K562 (cell line): Measurements from ENCODE around the gene ORAI2. TPM values are rescaled to one million over a fixed set of nuclear protein-coding genes. Genes with fewer than 3 reads are reported as not detected.

Experiments used
- ATAC-seq: fragments of 200-7000 bp; cut with Tn5 transposase; 3 replicates; pipeline ENCODE4 v1.9.1; 2020; ENCODE audit warnings: moderate library complexity
- BruUV-seq: library from RNA; stranded (reverse); fragments of 400-500 nt; replicated peaks from 2 replicates; lab custom pipeline; 2021; lab: Mats Ljungman, UMichigan
- CTCF ChIA-PET: fragments of 300-600 bp; formaldehyde crosslinking; extraction: SDS; loops from one replicate; lab custom pipeline; 2021; ENCODE audit warnings: low intra/inter-chr PET ratio; lab: Yijun Ruan, JAX
- POLR2A ChIA-PET: fragments of 300-600, 350-650 bp; sonication (Branson Sonifier 250); formaldehyde crosslinking; extraction: SDS; loops from one replicate; lab custom pipeline; 2021; ENCODE audit warnings: antibody characterized with exemption, inconsistent platforms; lab: Yijun Ruan, JAX
- DNase-seq, 4 experiments: peaks; one replicate each; pipeline versions ENCODE4 v3.0.0 to v3.0.0-alpha.2; 2011 to 2018; ENCODE audit warnings: low spot score in 3 of 4, mixed read lengths in 3 of 4; ENCODE audit errors: extremely low read depth in 1 of 4
- FAIRE-seq: peaks from 2 replicates; lab custom pipeline; 2011; peaks lifted over from hg19 to GRCh38; lab: Jason Lieb, UNC
- H2AFZ ChIP-seq: 2 replicates; pipeline ENCODE4 v1.6.0; 2011; ENCODE audit warnings: low read depth, low read length, control low read depth, inconsistent platforms
- H3K27ac ChIP-seq: fragments of 200-600 bp; 3 replicates; pipeline ENCODE4 v1.8.0; 2011; ENCODE audit warnings: low read depth, mild to moderate bottlenecking, control low read depth, inconsistent platforms, low read length, moderate library complexity, mixed read lengths; ENCODE audit errors: extremely low read depth
- H3K27me3 ChIP-seq, 2 experiments: fragments of 300-600 bp in 1 of 2; 2 replicates in 1 of 2; 3 replicates in 1 of 2; pipeline versions ENCODE4 v1.6.0 to v1.8.0; 2011; ENCODE audit warnings: inconsistent platforms in 2 of 2, low read length in 2 of 2, mild to moderate bottlenecking in 1 of 2, mixed read lengths in 1 of 2, moderate library complexity in 1 of 2; ENCODE audit not compliant: control insufficient read depth in 2 of 2, insufficient read depth in 2 of 2
- H3K36me3 ChIP-seq: fragments of 300-600 bp; 3 replicates; pipeline ENCODE4 v1.8.0; 2011; ENCODE audit warnings: mild to moderate bottlenecking, low read length, inconsistent platforms; ENCODE audit not compliant: control insufficient read depth, insufficient read depth
- H3K4me1 ChIP-seq, 2 experiments: fragments of 200-600 bp in 1 of 2; replicated peaks in 1 of 2; 2 replicates in 1 of 2; 3 replicates in 1 of 2; pipeline versions ENCODE4 v1.5.1 to v1.8.0; 2011; ENCODE audit warnings: inconsistent platforms in 2 of 2, low read length in 2 of 2, mild to moderate bottlenecking in 1 of 2, mixed read lengths in 1 of 2, moderate library complexity in 1 of 2; ENCODE audit not compliant: control insufficient read depth in 2 of 2, insufficient read depth in 2 of 2
- H3K4me2 ChIP-seq: 2 replicates; pipeline ENCODE4 v1.6.1; 2011; ENCODE audit warnings: low read length, control low read depth, inconsistent platforms, mixed read lengths; ENCODE audit not compliant: insufficient read depth
- H3K4me3 ChIP-seq: fragments of 200-600 bp; sonication (generic), shearing (Covaris generic); 2 replicates; pipeline ENCODE4 v1.5.1; 2016; ENCODE audit warnings: control low read depth, inconsistent platforms
- H3K79me2 ChIP-seq: fragments of 200-600 bp; 3 replicates; pipeline ENCODE4 v1.8.0; 2011; ENCODE audit warnings: low read length, inconsistent platforms; ENCODE audit not compliant: control insufficient read depth, insufficient read depth
- H3K9ac ChIP-seq, 2 experiments: 2 replicates each; pipeline versions ENCODE4 v1.6.0 to v1.6.1; 2011; ENCODE audit warnings: low read depth in 2 of 2, low read length in 2 of 2, control low read depth in 1 of 2, inconsistent platforms in 1 of 2, mild to moderate bottlenecking in 1 of 2, mixed read lengths in 1 of 2; ENCODE audit not compliant: insufficient read depth in 1 of 2
- H3K9me1 ChIP-seq: one replicate; pipeline ENCODE4 v1.6.0; 2011; ENCODE audit warnings: inconsistent platforms, mild to moderate bottlenecking, low read length, moderate library complexity; ENCODE audit not compliant: control insufficient read depth, insufficient read depth
- H3K9me3 ChIP-seq: replicated peaks from 2 replicates; pipeline ENCODE4 v1.5.1; 2011; ENCODE audit warnings: low read depth, low read length, inconsistent platforms; ENCODE audit not compliant: control insufficient read depth, insufficient read depth
- H4K20me1 ChIP-seq: replicated peaks from 2 replicates; pipeline ENCODE4 v1.6.1; 2011; ENCODE audit warnings: low read length, inconsistent platforms, mixed read lengths; ENCODE audit not compliant: control insufficient read depth, insufficient read depth
- CHAMP1 ChIP-seq: fragments of 450-650 bp; IDR thresholded peaks from 2 replicates; pipeline ENCODE4 v1.6.1; 2016; ENCODE audit warnings: mild to moderate bottlenecking
- ELF1 ChIP-seq: fragments of 200-800 bp; sonication (Bioruptor generic); IDR thresholded peaks from 2 replicates; pipeline ENCODE4 v1.6.1; 2016; ENCODE audit warnings: missing genetic modification characterization, missing compliant biosample characterization
- HCFC1 ChIP-seq: IDR thresholded peaks from 2 replicates; pipeline ENCODE4 v1.6.1; 2012; ENCODE audit warnings: low read depth, low read length, improper control_type of control experiment
- PHF21A ChIP-seq: fragments of 450-650 bp; IDR thresholded peaks from 2 replicates; pipeline ENCODE4 v1.6.1; 2017; ENCODE audit warnings: low read depth, borderline replicate concordance
- POLR2G ChIP-seq: fragments of 200-400 bp; formaldehyde crosslinking; IDR thresholded peaks from 2 replicates; pipeline ENCODE4 v1.6.1; 2017; ENCODE audit warnings: low read depth, mild to moderate bottlenecking, antibody characterized with exemption, low read length, moderate library complexity
- SAFB2 ChIP-seq: fragments of 200-400 bp; formaldehyde crosslinking; IDR thresholded peaks from 2 replicates; pipeline ENCODE4 v1.6.1; 2018; ENCODE audit warnings: borderline replicate concordance, low read length, low read depth, moderate library complexity; ENCODE audit not compliant: severe bottlenecking
- SNRNP70 ChIP-seq: fragments of 200-400 bp; formaldehyde crosslinking; optimal IDR thresholded peaks from 2 replicates; pipeline ENCODE3; 2017; ENCODE audit warnings: low read depth, low read length
- SP2 ChIP-seq: IDR thresholded peaks from 2 replicates; pipeline ENCODE4 v1.6.1; 2011; ENCODE audit warnings: mild to moderate bottlenecking, low read depth, low read length, moderate library complexity; ENCODE audit not compliant: poor library complexity, severe bottlenecking; ENCODE audit errors: extremely low read depth
- ZBTB33 ChIP-seq: sonication (generic); formaldehyde crosslinking; IDR thresholded peaks from 2 replicates; pipeline ENCODE4 v1.8.1; 2023; ENCODE audit warnings: mild to moderate bottlenecking, missing genetic modification reagents
- ZMIZ1 ChIP-seq, 2 experiments: fragments of 150-350 bp in 1 of 2; IDR thresholded peaks; 2 replicates each; pipeline ENCODE4 v1.6.1; 2012 to 2016; ENCODE audit warnings: low read depth in 2 of 2, low read length in 2 of 2, mild to moderate bottlenecking in 1 of 2, moderate library complexity in 1 of 2
- ZNF644 ChIP-seq: fragments of 200-800 bp; sonication (Bioruptor generic); IDR thresholded peaks from 2 replicates; pipeline ENCODE4 v1.6.1; 2016; ENCODE audit warnings: low read depth, missing genetic modification characterization, missing compliant biosample characterization
- ZZZ3 ChIP-seq: fragments of 450-650 bp; IDR thresholded peaks from 2 replicates; pipeline ENCODE4 v1.6.1; 2016; ENCODE audit warnings: antibody characterized with exemption, mild to moderate bottlenecking, moderate library complexity
- WGBS: fragments of 100-300 bp; shearing (Covaris generic); methylation state at CpG from one replicate; pipeline ENCODE4 v1.1.6; 2016; ENCODE audit warnings: low coverage, mixed read lengths; ENCODE audit not compliant: insufficient coverage; ENCODE audit errors: missing lambda C conversion rate; 5-methylcytosine and 5-hydroxymethylcytosine counted together
- in situ Hi-C: fragments of 300-500 bp; cut with MboI; formaldehyde crosslinking; loops from 4 replicates; pipeline ENCODE4 v1.15.0; 2018; ENCODE audit warnings: inconsistent platforms, mixed read lengths
- intact Hi-C: fragments of 100-400 bp; cut with micrococcal nuclease; formaldehyde crosslinking; loops from 2 replicates; pipeline ENCODE4 v1.14.2; 2022
- polyA plus RNA-seq, 8 experiments: library from polyadenylated mRNA; depleted of rRNA in 4 of 8; stranded (reverse) in 5 of 8; unstranded in 3 of 8; fragments of >200 nt; fragmentation: Nextera tagmentation in 2 of 8; fragmentation: Illumina TruSeq in 1 of 8; extraction: Ambion mirVana in 2 of 8; extraction: Trizol in 1 of 8; gene quantifications; 2 replicates each; pipeline versions ENCODE4 v1.2.1 to v1.2.3, GENCODE V29; 2011 to 2014; ENCODE audit warnings: inconsistent platforms in 1 of 8, missing spikeins in 1 of 8
- total RNA-seq, 7 experiments: library from RNA; depleted of rRNA in 6 of 7; stranded (reverse); fragments of >200 nt in 6 of 7; fragmentation: Illumina TruSeq in 2 of 7; extraction: Trizol in 2 of 7; gene quantifications; 2 replicates each; pipeline versions ENCODE4 v1.2.1 to v1.2.3, GENCODE V29; 2011 to 2021; ENCODE audit warnings: low replicate concordance in 1 of 7

The ORAI2 gene
- total and polyA plus RNA-seq, 9 of the 15 experiments (the other 6 are each of a cell fraction or from before 2014, with no cell fraction given): 1.1 to 27.7 (median 9.2) TPM

GRCh38 chr7:102468478-102469350, 35.3 kb downstream of the ORAI2 start:
- Histone ChIP-seq H3K4me3 (no peak overlapping the region), H3K4me1 (peaks cover 10 to 75% of the 10 kb centered on the region in 2 experiments; a peak in 3 of 5 replicates), H3K4me2 (no peak overlapping the region), H3K27me3 (no peaks in the 10 kb centered on the region), H3K36me3 (peaks cover 70% of the 10 kb centered on the region; the same call in 2 of the 3 replicates), H4K20me1 (peaks cover 3% of the 10 kb centered on the region; the same call in 1 of the 2 replicates), H3K79me2 (peaks cover 23% of the 10 kb centered on the region), H2AFZ (no peak overlapping the region), H3K27ac (no peak overlapping the region), H3K9me1 (peaks cover 5% of the 10 kb centered on the region), H3K9ac (no peak overlapping the region), H3K9me3 (no peaks in the 10 kb centered on the region)
- in situ Hi-C loops: loop anchor here (25.0 kb wide), 2 partner anchors 94 to 194 kb away; partner anchors contain the start of genes POLR2J2, POLR2J3, SPDYE2 and SPDYE2B
- FAIRE-seq: no peak
- no TSS peak for BruUV-seq
- DNase-seq: no peak
- intact Hi-C loops: no loop called here
- ChIA-PET POLR2A (no interaction called here), CTCF (no interaction called here)
- ATAC-seq: no peak
- 87% methylated on average over 32 of the region's 40 CpGs for WGBS
- TF ChIP-seq HCFC1 (no peak), SP2 (no peak), ZZZ3 (no peak), ELF1 (no peak), SAFB2 (no peak), CHAMP1 (no peak), SNRNP70 (no peak), POLR2G (peak; percentile 2; the same call in 1 of the 2 replicates), ZNF644 (tag) (no peak), ZBTB33 (CRISPR knock-in tag) (peak; percentile 42; the same call in 1 of the 2 replicates), PHF21A (no peak), ZMIZ1 (IDR thresholded peaks at IDR 0.05; ENCODE audit: low read depth in 2 of 2, low read length in 2 of 2) (no peak)
